ENCODE results near the gene CCDC78.

The CCDC78 gene

DNA sequence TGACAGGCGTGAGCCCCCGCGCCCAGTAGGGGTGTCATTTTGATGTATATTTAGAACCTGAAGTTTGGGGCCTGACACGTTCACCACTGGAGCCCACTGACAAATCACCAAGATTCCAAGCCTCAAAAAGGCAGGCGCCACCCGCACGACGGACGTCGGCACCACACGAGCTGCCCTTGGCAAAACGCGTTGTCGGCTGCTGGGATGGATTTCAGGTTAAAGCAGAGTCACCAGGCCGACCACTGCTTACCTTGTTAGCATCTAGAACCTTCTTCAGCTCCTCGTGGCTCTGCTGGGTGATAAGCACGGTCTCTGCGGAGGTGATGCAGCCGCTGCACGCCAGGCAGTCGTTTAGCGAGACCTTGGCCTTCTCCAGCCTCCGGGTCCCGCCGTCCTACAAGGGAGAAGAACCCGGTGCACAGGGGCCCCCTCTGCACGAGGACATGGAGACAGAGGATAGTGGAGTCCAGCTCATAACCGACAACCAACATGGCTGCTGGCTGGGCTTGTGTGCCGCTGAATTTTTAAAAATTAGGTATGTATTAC, 10.8 kb upstream of the CCDC78 start:
- DNase-seq: no peak

- no peak for DNase-seq
Observed at GRCh38 chr16:735982-736453, 9.8 kb upstream of the CCDC78 start.

DNA sequence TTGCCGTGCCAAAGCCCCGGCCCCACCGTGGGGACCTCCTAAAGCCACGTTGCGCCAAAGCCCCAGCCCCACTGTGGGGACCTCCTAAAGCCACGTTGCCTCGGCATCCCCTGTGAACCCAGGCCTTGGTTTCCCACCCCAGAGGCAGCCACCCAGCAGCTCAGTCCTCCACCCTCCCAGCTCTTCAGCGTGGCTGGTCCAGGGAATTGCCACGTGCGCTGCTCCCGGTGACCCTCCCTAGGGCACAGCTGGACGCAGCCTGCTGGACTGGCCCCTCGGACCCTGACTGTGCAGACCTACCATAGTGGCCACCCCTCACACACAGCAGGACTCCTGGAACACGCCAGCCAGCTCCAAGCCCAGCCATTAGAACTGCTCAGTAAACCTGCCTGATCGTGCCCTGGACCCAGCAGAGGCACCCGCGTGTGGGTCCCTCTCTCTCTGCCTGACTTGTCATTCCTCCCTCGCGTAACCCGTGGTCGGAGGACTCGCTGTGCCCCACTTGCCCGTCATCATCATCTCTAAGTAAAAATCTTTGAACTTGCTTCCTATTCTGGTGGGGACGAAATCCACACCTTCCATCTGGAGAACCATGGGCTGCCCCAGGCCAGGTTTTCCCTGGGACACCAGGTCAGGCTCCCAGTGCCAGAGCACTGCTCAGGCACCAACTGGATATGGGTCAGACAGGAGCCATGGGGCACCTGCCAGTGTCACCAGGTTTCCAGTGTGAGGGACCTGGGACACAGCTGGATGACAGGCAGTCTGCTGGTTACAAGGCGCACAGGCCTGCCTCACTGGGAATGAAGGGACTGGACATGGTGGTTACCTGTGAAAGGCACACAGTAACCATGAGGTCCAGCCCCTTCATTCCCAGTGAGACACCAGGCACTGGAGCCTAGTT, 9.0 kb upstream of the CCDC78 start:
- DNase-seq: no peak

DNA sequence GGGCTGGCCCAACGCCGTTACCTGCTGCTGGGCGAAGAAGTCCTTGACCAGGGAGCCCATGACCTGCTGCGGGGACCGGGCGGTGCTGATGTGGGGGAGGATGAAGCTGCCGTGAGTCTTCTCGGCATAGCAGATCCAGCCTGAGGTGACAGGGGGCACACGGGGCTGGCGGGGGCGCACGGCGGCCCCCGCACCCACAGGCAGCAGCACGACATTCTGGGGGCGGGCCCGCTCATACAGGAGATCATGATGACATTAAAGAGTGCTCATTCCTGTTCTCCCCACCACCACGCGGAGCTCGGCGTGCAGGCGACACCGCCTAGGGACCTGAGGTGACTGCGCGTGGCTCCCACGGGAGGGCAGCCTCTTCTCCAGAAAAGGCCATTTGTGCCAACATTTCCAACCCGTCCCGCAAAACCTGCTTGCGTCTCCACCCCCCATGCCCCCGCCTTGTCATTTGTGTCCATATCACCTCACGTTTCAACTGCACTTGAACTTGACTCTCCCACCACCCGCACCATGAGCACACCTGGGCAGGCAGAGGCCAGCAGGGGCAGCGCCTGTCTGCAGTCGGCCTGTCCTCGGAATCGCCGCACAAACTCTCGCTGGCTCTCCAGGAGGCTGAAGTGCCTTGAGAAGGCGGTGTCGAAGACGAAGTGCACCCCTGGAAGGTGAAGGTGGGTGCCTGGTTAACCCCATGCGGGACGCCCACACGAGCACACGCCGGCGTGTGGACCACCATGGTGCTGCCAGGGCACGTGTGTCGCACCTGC, 8.2 kb upstream of the CCDC78 start:
- DNase-seq: no peak

- DNase-seq: peak in 1 of 6 experiments; percentile 22
Observed at GRCh38 chr16:733382-734207, 7.4 kb upstream of the CCDC78 start.

DNA sequence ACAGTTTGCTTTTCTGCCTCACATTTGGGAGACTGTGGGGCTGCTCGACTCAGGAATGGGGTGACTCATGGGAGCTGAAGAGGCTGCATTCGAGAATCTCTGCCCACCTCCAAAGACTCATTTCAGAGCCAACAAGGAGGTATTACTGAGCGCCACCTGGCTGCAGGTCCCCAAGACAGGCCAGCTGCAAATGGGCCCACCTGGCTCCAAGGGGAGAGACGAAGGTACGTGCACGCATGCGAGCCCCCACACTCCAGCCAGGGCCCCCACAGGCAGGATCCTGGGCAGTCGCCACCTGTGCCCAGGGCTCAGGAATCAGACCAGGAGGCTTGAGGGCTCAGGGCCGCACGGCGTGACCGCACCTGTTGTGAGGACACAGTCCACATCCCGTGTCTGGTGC, 6.7 kb upstream of the CCDC78 start:
- no peak for DNase-seq

- DNase-seq: no peak
Observed at GRCh38 chr16:732332-732731, 6.1 kb upstream of the CCDC78 start.

DNA sequence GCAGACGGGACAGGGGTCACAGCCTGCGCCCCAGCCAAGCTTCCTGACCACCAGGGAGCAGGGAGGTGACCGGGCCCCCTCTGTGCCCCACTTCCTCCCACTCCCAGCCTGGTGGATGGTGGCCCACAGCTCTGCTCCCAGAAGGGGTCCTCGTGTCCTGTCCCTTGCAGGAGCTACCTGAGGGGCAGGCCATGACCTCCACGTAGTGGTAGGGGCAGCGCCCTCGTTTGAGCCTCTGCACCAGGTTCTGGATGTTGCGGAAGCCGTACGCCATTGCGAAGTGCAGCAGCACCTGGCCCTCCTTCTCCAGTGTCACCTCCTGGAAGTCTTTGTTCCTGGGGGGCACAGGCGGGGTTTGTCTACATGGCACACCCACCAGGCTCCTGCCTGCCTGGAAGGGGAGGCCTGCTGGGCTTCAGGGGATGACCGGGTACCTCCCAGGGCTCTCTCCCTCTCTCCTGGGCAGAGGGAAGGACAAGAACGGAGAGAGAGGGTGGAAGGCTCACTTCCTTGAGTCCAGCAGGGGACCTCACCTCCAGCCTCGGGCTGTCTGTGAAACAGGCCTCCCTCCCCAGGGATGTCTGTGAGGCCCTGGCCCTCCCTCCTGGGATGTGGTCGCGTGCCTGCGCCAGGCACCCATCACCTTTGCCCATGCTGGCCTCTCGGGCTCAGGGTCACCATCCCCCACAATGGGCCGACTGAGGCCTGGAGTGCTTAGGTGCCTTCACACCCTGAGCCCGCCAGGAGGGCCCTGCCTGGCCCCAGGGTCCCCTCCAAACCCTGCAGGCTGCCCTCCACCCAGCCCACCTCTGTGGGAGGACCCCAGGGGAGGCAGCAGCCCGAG, 4.6 kb upstream of the CCDC78 start:
- DNase-seq: no peak

DNA sequence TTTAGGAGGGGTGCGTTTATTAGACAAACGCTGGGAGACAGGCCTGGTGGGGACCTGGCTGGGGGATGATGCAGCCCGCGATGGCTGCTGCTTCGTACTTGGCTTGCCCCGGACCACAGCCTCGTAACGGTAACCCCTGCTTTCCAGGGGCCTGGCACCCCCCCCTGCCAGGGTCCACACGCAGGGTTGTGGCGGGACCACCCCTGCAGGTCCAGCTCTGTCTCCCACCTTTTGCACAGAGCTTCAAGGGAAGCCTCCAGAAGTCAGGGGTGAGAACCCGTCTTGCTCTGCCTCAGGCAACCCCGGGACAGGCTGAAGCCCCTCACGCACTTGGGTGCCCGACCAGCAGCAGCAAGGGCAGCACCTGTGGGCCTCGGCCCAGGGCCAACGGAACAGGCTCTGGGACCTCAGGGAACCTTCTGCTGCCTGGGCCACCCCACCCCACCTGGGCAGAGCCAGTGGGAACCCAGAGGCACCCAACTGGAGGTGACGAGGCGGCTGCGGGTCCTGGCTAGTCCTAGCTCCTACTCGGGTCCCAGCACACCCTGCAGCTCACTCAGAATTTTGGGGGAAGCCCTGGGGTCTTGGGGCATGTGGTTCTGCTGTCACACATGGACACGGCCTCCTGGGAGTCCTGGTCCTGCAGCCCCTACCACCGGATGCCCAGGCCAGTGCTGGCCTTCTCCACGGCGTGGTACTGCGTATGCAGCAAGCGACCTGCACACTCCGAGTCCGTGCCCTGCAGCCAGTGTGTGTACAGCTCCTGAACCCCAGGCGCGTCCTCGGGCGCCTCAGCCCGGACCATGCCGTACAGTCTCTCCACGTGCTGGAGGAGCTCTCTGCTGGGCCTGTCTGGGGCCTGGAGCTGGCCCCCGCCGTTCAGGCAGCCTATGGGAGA, 3.8 kb upstream of the CCDC78 start:
- no peak for DNase-seq

DNA sequence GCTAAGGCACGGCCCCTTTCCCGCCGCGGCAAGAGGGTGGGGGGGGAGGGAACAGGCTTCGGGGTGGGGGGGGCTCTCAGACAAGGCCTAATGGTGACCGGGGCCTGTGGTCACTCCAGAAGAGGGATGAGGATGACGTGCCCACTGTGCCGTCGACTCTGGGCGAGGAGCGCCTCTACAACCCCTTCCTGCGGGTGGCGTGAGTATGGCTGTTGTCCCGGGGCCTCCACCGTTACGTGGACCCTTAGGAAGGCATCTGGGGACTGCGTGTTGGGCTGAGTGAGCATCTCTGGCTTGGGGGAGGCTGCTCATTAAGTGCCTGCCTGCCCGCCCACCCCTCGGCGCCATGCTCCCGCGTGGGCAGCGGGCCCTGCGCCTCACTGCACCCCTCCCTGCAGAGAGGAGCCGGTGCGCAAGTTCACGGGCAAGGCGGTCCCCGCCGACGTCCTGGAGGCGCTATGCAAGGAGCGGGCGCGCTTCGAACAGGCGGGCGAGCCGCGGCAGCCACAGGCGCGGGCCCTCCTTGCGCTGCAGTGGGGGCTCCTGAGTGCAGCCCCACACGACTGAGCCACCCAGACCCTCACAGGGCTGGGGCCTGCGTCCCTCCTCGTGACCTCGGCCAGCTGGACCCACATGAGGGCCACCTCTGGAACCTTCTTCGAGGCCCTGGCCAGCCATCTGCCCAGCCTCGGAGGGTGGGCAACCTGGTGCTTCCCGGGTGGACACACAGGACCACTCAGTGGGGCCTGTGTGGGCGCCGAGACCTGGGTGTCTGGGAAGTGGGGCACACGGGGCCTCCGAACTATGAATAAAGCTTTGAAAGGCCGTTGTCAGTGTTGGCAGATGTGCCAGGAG, 2.9 kb upstream of the CCDC78 start:
- DNase-seq: peak in 1 of 6 experiments; percentile 9

DNA sequence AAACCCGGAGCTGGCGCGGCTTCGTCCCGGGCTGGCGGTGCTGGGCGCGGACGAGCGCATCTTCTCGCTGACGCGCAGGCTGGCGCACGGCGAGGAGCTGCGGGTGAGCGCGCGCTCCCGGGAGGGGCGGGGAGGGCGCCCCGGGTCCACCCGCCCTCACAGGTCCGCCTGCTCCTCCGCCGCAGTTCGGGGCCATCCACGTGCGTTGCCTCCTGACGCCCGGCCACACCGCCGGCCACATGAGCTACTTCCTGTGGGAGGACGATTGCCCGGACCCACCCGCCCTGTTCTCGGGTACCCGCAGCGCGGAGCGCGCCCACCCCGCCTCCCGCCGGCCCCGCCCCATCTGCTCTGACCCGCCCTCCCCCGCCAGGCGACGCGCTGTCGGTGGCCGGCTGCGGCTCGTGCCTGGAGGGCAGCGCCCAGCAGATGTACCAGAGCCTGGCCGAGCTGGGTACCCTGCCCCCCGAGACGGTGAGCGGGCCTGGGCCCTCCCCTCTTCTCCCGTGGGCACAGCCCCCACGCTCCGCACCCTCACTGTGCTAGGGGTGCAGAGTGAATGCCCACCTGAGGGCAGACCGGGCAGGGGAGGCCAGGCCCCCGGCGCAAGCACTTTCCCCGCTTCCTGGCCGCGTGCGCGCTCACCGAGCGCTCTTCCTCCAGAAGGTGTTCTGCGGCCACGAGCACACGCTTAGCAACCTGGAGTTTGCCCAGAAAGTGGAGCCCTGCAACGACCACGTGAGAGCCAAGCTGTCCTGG, 2.1 kb upstream of the CCDC78 start:
- peak; percentile 11 to 44 (median 36) for DNase-seq

DNA sequence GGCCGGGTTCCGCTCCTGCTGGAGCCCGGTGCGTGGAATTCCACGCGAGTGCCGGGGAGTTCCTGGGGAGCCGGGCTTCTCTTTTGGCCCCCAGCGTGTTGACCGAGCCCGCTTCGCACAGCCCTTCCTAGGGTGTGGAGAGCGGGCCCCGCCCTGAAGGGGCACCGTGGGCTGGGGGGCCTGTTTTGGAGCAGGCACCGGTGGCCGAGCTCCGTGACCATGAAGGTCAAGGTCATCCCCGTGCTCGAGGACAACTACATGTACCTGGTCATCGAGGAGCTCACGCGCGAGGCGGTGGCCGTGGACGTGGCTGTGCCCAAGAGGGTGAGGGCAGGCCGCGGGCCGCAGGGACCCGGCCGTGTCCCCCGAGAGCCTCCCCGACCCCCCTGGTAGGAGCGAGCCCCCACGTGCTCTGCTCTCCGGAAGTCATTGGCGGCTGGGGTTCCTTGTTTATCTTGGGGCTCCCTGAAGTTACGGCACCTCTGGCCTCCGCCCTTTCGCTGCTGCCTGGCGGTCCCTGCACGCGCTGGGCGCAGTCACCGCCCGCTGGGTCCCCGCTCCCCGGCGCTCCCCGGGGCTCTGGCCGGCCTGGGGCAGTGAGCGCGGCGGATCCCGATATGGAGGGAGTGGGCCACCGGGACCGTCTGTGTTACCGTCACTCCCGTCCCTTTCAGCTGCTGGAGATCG, 1.2 kb upstream of the CCDC78 start:
- DNase-seq: peak in 1 of 6 experiments; percentile 38

- no peak for DNase-seq
Observed at GRCh38 chr16:726188-726437, 130 bp downstream of the CCDC78 start.

- no peak for DNase-seq
Observed at GRCh38 chr16:725463-726187, 618 bp downstream of the CCDC78 start.

DNA sequence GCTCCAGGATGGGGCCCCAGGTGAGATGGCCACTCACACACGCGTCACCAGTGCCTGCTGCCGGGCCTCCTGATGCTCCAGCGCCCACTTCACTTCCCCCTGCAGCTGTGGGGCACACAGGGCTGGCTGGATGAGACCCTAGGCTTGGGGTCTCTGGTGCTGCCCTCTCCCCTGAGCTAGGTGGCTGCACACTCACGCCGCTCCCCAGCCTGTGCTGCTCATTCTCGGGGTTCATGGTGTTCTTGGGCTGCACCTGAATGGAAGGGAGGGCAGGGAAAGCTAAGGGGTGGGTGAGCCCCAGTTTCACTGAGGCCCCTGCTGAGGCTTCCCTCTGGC, 1.2 kb downstream of the CCDC78 start:
- DNase-seq: no peak

DNA sequence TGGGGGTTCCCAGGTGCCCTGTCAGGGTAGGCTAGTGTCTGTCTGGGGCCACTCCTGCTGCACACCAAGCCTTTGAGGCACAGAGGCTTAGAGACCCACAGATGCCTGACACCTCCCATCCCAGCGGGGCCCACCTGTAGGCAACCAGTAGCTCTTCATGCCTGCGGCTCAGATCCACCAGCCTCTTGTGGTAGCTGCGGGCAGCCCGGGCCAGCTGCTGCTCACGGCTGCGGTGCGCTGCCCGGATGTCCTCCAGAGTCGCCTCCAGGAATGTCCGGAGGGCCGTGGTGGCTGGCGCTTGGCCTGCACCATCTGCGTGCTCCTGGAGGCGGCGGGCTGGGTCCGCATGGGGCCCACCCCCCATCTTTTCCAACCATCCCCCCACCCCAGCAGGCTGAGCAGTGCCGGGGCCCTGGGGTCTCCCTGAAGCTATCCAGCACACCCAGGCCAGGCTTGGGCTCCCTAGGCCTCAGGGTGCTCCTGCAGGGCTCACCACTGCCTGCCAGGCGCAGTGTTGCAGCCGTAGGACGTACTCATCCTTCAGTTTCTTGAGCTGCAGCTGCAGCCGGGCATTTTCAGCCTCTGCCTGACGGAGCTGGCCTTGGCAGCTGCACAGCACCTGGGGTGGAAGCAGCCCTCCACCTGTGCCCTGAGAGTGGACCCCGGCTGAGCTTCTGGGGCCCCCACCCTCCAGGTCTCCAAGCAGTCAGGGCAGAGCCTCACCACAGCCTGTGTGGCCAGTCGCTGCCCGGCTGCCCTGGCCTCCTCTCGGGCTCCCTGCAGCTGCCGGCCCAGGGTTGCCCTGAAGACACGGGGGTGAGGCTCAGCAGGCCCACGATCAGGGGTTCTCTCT, 1.8 kb downstream of the CCDC78 start:
- no peak for DNase-seq

DNA sequence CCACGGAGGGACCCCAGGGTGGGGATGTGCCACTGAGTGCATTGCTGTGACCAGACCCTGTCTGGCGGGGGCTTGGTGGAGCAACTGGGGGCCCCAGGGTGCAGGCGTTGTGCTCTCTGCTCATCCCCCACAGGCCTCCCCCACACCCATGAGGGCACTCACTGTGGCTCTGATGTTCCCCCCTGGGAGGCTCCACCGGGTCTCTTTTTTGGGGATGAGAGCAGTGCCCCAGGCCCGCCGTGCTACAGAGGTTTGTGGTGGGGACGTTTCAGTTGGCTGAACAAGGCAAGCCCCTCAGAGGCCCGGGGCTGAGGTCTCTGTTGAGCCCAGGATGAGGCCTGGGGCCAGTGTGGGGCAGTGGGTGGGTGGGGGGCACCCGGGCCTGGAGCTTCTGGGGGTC, 2.5 kb downstream of the CCDC78 start:
- DNase-seq: no peak

Measured in stimulated activated naive CD4-positive, alpha-beta T cell (primary cell).